ENCODE measurements around the gene GRK3. TPM values are rescaled to one million over a fixed set of nuclear protein-coding genes. Genes with fewer than 3 reads are reported as not detected.

The GRK3 gene
- total RNA-seq, 2 experiments from 2014 or later, result 27.6 to 29.4 TPM

- Mint-ChIP-seq H3K27me3 (no peaks in the 10 kb centered on the region), H3K4me1 (peaks cover 7% of the 10 kb centered on the region), H3K27ac (no peak overlapping the region), H3K9me3 (no peaks in the 10 kb centered on the region), H3K36me3 (no peaks in the 10 kb centered on the region), H3K4me3 (no peak overlapping the region)
- no peak for DNase-seq
Observed at GRCh38 chr22:25754527-25755202, 190.2 kb downstream of the GRK3 start.

DNA sequence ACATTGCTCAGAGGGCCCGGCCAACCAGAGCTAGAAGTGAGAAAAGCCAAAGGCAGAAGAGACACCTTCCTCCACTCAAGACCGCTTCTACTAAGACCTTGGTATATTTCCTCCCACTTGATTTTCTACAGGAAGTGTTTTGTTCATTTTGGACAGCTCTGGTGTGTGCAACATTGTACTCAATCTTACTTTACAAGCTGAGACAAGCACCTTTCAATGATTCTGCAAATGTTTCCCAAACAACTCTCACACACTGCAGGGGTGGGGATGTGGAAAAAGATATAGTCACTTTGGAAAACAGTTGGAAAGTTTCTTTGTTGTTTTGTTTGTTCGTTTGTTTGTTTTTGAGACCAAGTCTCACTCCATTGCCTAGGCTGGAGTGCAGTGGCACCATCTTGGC is 193.2 kb downstream of the GRK3 start:
- H3K9me3 Mint-ChIP-seq, result no peaks in the 10 kb centered on the region
- H3K4me1 Mint-ChIP-seq, result no peaks in the 10 kb centered on the region
- H3K4me3 Mint-ChIP-seq, result no peak overlapping the region
- H3K27me3 Mint-ChIP-seq, result no peaks in the 10 kb centered on the region
- H3K36me3 Mint-ChIP-seq, result no peaks in the 10 kb centered on the region
- DNase-seq, result no peak
- H3K27ac Mint-ChIP-seq, result no peak overlapping the region

- Mint-ChIP-seq H3K27me3 (no peaks in the 10 kb centered on the region), H3K27ac (no peak overlapping the region), H3K36me3 (no peaks in the 10 kb centered on the region), H3K4me3 (no peak overlapping the region), H3K4me1 (no peaks in the 10 kb centered on the region), H3K9me3 (no peaks in the 10 kb centered on the region)
- no peak for DNase-seq
Observed at GRCh38 chr22:25758316-25758715, 193.8 kb downstream of the GRK3 start.

DNA sequence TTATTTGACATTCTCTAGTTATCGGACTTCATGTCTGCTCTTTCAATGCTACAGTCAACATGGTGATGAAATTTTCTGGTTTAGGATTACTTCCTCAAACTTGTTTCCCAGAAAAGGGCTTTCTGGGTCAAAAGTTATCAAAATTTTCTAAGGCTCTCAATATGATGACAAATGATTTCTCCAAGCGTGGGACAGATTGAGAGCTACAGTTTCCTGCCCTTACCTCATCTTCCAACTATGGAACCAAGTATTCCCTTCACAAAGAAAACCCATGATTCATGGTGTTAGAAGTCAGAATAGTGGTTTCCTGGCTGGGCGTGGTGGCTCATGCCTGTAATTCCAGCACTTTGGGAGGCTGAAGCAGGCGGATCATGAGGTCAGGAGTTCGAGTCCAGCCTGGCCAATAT is 195.4 kb downstream of the GRK3 start:
- H3K36me3 Mint-ChIP-seq, result no peaks in the 10 kb centered on the region
- H3K27ac Mint-ChIP-seq, result no peak overlapping the region
- no peak overlapping the region for H3K4me3 Mint-ChIP-seq
- no peaks in the 10 kb centered on the region for H3K9me3 Mint-ChIP-seq
- DNase-seq, result no peak
- no peaks in the 10 kb centered on the region for H3K4me1 Mint-ChIP-seq
- H3K27me3 Mint-ChIP-seq, result no peaks in the 10 kb centered on the region

DNA sequence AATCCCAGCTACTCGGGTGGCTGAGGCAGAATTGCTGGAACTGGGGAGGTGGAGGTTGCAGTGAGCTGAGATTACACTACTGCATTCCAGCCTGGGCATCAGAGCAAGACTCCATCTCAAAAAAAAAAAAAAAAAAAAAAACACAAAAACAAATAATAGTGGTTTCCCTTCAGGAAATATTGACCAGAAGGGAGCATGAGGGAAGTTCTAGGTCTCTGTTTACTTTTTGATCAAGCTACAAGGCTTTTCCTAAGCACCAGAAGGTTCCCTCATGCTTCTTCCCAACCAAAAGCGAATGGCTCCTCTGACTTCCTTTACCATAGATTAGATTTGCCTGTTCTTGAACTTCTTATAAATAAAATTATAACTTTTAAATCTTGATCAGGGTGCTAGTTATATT is 195.8 kb downstream of the GRK3 start:
- no peaks in the 10 kb centered on the region for H3K27me3 Mint-ChIP-seq
- no peak for DNase-seq
- H3K36me3 Mint-ChIP-seq, result no peaks in the 10 kb centered on the region
- H3K27ac Mint-ChIP-seq, result no peak overlapping the region
- no peaks in the 10 kb centered on the region for H3K9me3 Mint-ChIP-seq
- no peaks in the 10 kb centered on the region for H3K4me1 Mint-ChIP-seq
- H3K4me3 Mint-ChIP-seq, result no peak overlapping the region

- no peaks in the 10 kb centered on the region for H3K27me3 Mint-ChIP-seq
- H3K4me3 Mint-ChIP-seq, result no peak overlapping the region
- peaks cover 4% of the 10 kb centered on the region for H3K9me3 Mint-ChIP-seq
- no peak overlapping the region for H3K27ac Mint-ChIP-seq
- no peak for DNase-seq
- H3K4me1 Mint-ChIP-seq, result no peaks in the 10 kb centered on the region
- H3K36me3 Mint-ChIP-seq, result no peaks in the 10 kb centered on the region
Observed at GRCh38 chr22:25760848-25761595, 196.5 kb downstream of the GRK3 start.

- H3K4me1 Mint-ChIP-seq, result no peaks in the 10 kb centered on the region
- H3K4me3 Mint-ChIP-seq, result no peak overlapping the region
- H3K27me3 Mint-ChIP-seq, result no peaks in the 10 kb centered on the region
- peaks cover 13% of the 10 kb centered on the region for H3K9me3 Mint-ChIP-seq
- no peak overlapping the region for H3K27ac Mint-ChIP-seq
- peaks cover 7% of the 10 kb centered on the region for H3K36me3 Mint-ChIP-seq
- DNase-seq, result no peak
Observed at GRCh38 chr22:25762147-25762546, 197.7 kb downstream of the GRK3 start.

DNA sequence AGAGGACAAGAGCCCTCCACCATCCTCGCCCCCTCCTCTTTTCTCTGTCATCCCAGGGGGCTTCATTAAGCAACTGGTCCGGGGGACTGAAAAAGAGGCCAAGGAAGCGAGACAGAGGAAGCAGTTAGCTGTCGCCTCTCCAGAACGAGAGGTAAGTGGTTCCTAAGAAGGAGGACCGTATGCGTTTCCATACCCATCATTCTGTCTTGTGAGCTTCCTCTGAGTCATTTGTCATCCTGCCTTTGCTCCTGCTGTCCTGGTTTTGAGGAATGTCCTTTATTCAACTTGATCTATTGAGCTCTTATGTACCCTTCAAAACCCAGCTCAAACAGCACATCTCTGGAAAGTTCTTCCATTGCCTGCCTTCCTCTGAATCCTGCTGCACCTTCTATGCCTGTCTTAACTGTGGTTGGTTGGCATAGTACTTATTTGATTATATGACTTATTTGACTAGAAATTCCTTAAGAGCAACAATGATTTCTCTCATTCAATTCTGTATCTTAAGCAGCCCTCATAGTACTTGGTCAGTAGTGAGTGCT is 198.8 kb downstream of the GRK3 start:
- Mint-ChIP-seq H3K4me1 (no peaks in the 10 kb centered on the region), H3K36me3 (peaks cover 7% of the 10 kb centered on the region), H3K27ac (no peak overlapping the region), H3K4me3 (no peak overlapping the region), H3K27me3 (no peaks in the 10 kb centered on the region), H3K9me3 (peaks cover 15% of the 10 kb centered on the region)
- no peak for DNase-seq

- H3K36me3 Mint-ChIP-seq, result peaks cover 9% of the 10 kb centered on the region
- no peak for DNase-seq
- no peaks in the 10 kb centered on the region for H3K27me3 Mint-ChIP-seq
- H3K4me3 Mint-ChIP-seq, result no peak overlapping the region
- peaks cover 15% of the 10 kb centered on the region for H3K9me3 Mint-ChIP-seq
- peaks cover 8% of the 10 kb centered on the region for H3K4me1 Mint-ChIP-seq
- no peak overlapping the region for H3K27ac Mint-ChIP-seq
Observed at GRCh38 chr22:25764270-25765015, 200.0 kb downstream of the GRK3 start.

GRCh38 chr22:25765016-25765367 is 200.5 kb downstream of the GRK3 start:
- Mint-ChIP-seq H3K36me3 (peaks cover 9% of the 10 kb centered on the region), H3K4me1 (peaks cover 10% of the 10 kb centered on the region), H3K27ac (no peak overlapping the region), H3K4me3 (no peak overlapping the region), H3K9me3 (peaks cover 15% of the 10 kb centered on the region), H3K27me3 (no peaks in the 10 kb centered on the region)
- DNase-seq, result no peak

- Mint-ChIP-seq H3K4me3 (no peak overlapping the region), H3K4me1 (peaks cover 10% of the 10 kb centered on the region), H3K9me3 (peaks cover 15% of the 10 kb centered on the region), H3K36me3 (peaks cover 11% of the 10 kb centered on the region), H3K27me3 (no peaks in the 10 kb centered on the region), H3K27ac (no peak overlapping the region)
- DNase-seq, result no peak
Observed at GRCh38 chr22:25765801-25766200, 201.3 kb downstream of the GRK3 start.

GRCh38 chr22:25766418-25766817 is 201.9 kb downstream of the GRK3 start:
- no peaks in the 10 kb centered on the region for H3K27me3 Mint-ChIP-seq
- H3K4me1 Mint-ChIP-seq, result peaks cover 10% of the 10 kb centered on the region
- peaks cover 15% of the 10 kb centered on the region for H3K9me3 Mint-ChIP-seq
- H3K36me3 Mint-ChIP-seq, result peaks cover 13% of the 10 kb centered on the region
- no peak for DNase-seq
- H3K27ac Mint-ChIP-seq, result no peak overlapping the region
- H3K4me3 Mint-ChIP-seq, result no peak overlapping the region

DNA sequence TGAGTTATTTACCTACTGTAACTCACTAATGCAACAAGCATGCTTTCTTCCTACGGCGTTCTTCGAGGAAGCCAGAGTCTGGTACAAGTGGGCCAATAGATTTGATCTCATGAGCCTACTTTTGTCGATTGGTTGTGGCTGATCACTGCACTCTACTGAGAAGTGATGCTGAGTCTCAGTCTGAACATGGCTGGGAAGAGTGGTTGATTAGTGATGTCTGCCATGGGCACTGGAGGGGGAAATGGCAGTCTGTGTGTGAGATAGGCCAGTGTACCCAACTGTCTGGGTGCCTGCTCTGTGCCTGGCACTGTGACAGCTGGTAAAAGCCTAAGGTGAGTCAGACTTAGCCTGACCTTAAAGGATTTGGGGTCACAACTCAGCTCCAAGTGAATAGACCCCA is 205.9 kb downstream of the GRK3 start:
- Mint-ChIP-seq H3K27ac (no peak overlapping the region), H3K4me3 (no peak overlapping the region), H3K4me1 (peaks cover 19% of the 10 kb centered on the region), H3K27me3 (peaks cover 6% of the 10 kb centered on the region), H3K9me3 (peaks cover 15% of the 10 kb centered on the region), H3K36me3 (peaks cover 13% of the 10 kb centered on the region)
- DNase-seq, result no peak

DNA sequence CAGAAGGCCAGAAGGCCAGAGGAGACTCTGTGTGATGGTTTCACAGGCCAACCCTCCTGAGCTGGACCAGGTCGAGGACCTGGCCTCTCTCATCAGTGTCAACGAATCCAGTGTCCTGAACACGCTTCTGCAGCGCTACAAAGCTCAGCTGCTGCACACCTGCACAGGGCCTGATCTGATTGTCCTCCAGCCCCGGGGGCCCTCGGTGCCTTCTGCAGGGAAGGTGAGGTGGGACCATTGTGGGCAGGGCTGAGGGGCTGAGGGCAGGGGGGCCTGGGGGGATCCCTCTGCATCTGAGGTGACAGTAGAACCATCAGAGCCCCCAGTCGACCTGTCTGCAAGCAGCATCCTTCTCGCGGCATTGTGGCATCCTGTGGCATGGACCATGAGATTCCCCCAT is 207.8 kb downstream of the GRK3 start:
- H3K27me3 Mint-ChIP-seq, result peaks cover 6% of the 10 kb centered on the region
- H3K4me3 Mint-ChIP-seq, result no peak overlapping the region
- peaks cover 19% of the 10 kb centered on the region for H3K4me1 Mint-ChIP-seq
- peaks cover 2% of the 10 kb centered on the region for H3K9me3 Mint-ChIP-seq
- peaks cover 6% of the 10 kb centered on the region for H3K36me3 Mint-ChIP-seq
- H3K27ac Mint-ChIP-seq, result no peak overlapping the region
- DNase-seq, result no peak

- Mint-ChIP-seq H3K27ac (no peak overlapping the region), H3K4me3 (no peak overlapping the region), H3K36me3 (peaks cover 4% of the 10 kb centered on the region), H3K4me1 (peaks cover 10% of the 10 kb centered on the region), H3K27me3 (peaks cover 6% of the 10 kb centered on the region), H3K9me3 (no peaks in the 10 kb centered on the region)
- DNase-seq, result peak; percentile 12
Observed at GRCh38 chr22:25774575-25775026, 210.1 kb downstream of the GRK3 start.

Measured in activated naive CD8-positive, alpha-beta T cell treated with anti-CD3 and anti-CD28 coated beads for 36 hours (primary cell).